Aorta (tissue), 5 donors: ENCODE results near the gene BUB1B. TPM values are rescaled to one million over a fixed set of nuclear protein-coding genes. Genes with fewer than 3 reads are reported as not detected.
"Not testable (repeated sequence)": the region's sequence is repeated elsewhere in the genome, so short reads cannot be mapped to it uniquely, and the experiment has no call there.

ENCODE experiments used
- ATAC-seq: fragments of 200-7000 bp; cut with Tn5 transposase; one replicate; pipeline ENCODE4 v1.9.1; 2022; ENCODE audit warnings: moderate library complexity; ENCODE audit not compliant: low FRiP score
- DNase-seq, 2 donors: peaks; one replicate each; pipeline ENCODE4 v3.0.0-alpha.2; 2020
- H3K27ac ChIP-seq, 2 donors: one replicate each; pipeline ENCODE4 v1.5.1; 2013; ENCODE audit warnings: low read length in 2 of 2, mild to moderate bottlenecking in 2 of 2, moderate library complexity in 2 of 2, control low read depth in 1 of 2, inconsistent platforms in 1 of 2, low read depth in 1 of 2
- H3K27me3 ChIP-seq, 2 donors: one replicate each; pipeline ENCODE4 v1.6.1; 2013; ENCODE audit warnings: control low read depth in 1 of 2, low read length in 1 of 2, mild to moderate bottlenecking in 1 of 2, moderate library complexity in 1 of 2; ENCODE audit not compliant: insufficient read depth in 2 of 2, control insufficient read depth in 1 of 2
- H3K36me3 ChIP-seq, 2 donors: one replicate each; pipeline ENCODE4 v1.6.1; 2013; ENCODE audit warnings: control low read depth in 1 of 2, low read length in 1 of 2, mild to moderate bottlenecking in 1 of 2; ENCODE audit not compliant: insufficient read depth in 2 of 2, control insufficient read depth in 1 of 2
- H3K4me1 ChIP-seq, 2 donors: one replicate each; pipeline ENCODE4 v1.6.1; 2013; ENCODE audit warnings: low read length in 2 of 2, control low read depth in 1 of 2, mild to moderate bottlenecking in 1 of 2, moderate library complexity in 1 of 2; ENCODE audit not compliant: insufficient read depth in 2 of 2, control insufficient read depth in 1 of 2
- H3K4me3 ChIP-seq, 2 donors: one replicate each; pipeline ENCODE4 v1.5.1; 2013; ENCODE audit warnings: low read length in 2 of 2, control low read depth in 1 of 2, mild to moderate bottlenecking in 1 of 2
- H3K9me3 ChIP-seq: one replicate; pipeline ENCODE4 v1.6.1; 2013; ENCODE audit warnings: mild to moderate bottlenecking, low read length; ENCODE audit not compliant: control insufficient read depth
- WGBS, 2 donors: extraction: QIAGEN DNeasy Blood & Tissue Kit; methylation state at CpG; one replicate each; pipeline ENCODE4 v1.1.7; 2013; 5-methylcytosine and 5-hydroxymethylcytosine counted together
- intact Hi-C, 2 donors: fragments of 100-400 bp; cut with DNase I; formaldehyde crosslinking; loops; one replicate each; pipeline versions ENCODE4 v1.14.2 to v1.15.0; 2022
- polyA plus RNA-seq, 2 donors: library from polyadenylated mRNA; stranded (reverse); fragments of 200-250 nt; gene quantifications; one replicate each; pipeline ENCODE4 v1.2.3, GENCODE V29; 2013
- total RNA-seq, 2 donors: library from RNA; stranded (reverse); fragmentation: NEBNext Ultra II Directional; extraction: Animal tissue kit (Norgen Biotek cat#: 25700); gene quantifications; one replicate each; pipeline ENCODE4 v1.2.1, GENCODE V29; 2021
- donor health status: healthy with polysubstance abuse.
- donor health status: Bipolar disorder and iron deficiency.
- donor health status: DM: no; HTN: no; CAD: no.
- donor health status: DM: no; HTN: no; CAD: no.
- donor health status: DM: yes; HTN: yes; CAD: no.

The BUB1B gene
- total and polyA plus RNA-seq, 4 donors: 0.51 to 5.0 (median 1.9) TPM

GRCh38 chr15:40121911-40122638 is 38.8 kb upstream of the BUB1B start:
- H3K4me1 ChIP-seq: peaks cover 0 to 1% of the 10 kb centered on the region in 2 donors
- H3K27me3 ChIP-seq: no peaks in the 10 kb centered on the region
- intact Hi-C loops: no loop called here
- H3K9me3 ChIP-seq: no peaks in the 10 kb centered on the region
- ATAC-seq (no peak), DNase-seq (no peak)
- 68 to 73% methylated on average over 6 of the region's 6 CpGs for WGBS, 2 donors
- no peak overlapping the region for H3K4me3 ChIP-seq
- H3K27ac ChIP-seq: no peak overlapping the region
- H3K36me3 ChIP-seq: no peaks in the 10 kb centered on the region

- intact Hi-C loops, H3K27me3 ChIP-seq, H3K4me1 ChIP-seq, H3K4me3 ChIP-seq, H3K9me3 ChIP-seq, DNase-seq, H3K36me3 ChIP-seq, ATAC-seq, H3K27ac ChIP-seq: not testable (repeated sequence)
- WGBS, 2 donors: 93 to 100% methylated on average over 1 of the region's 1 CpG
Measured at GRCh38 chr15:40122989-40123388, 37.9 kb upstream of the BUB1B start.

- WGBS, 2 donors: 90 to 93% methylated on average over 5 of the region's 5 CpGs
- H3K4me3 ChIP-seq, H3K27me3 ChIP-seq, DNase-seq, H3K27ac ChIP-seq, intact Hi-C loops, H3K36me3 ChIP-seq, ATAC-seq, H3K4me1 ChIP-seq, H3K9me3 ChIP-seq: not testable (repeated sequence)
Measured at GRCh38 chr15:40123863-40124262, 37.0 kb upstream of the BUB1B start.

GRCh38 chr15:40124333-40124732 is 36.5 kb upstream of the BUB1B start:
- H3K4me3 ChIP-seq, H3K36me3 ChIP-seq, H3K9me3 ChIP-seq, ATAC-seq, H3K4me1 ChIP-seq, H3K27me3 ChIP-seq, H3K27ac ChIP-seq, DNase-seq, intact Hi-C loops: not testable (repeated sequence)
- whole genome bisulfite sequencing, 2 donors: 81 to 85% methylated on average over 3 of the region's 3 CpGs

GRCh38 chr15:40124807-40125285 is 36.0 kb upstream of the BUB1B start:
- H3K36me3 ChIP-seq, H3K27ac ChIP-seq, H3K27me3 ChIP-seq, H3K4me3 ChIP-seq, DNase-seq, H3K9me3 ChIP-seq, H3K4me1 ChIP-seq, intact Hi-C loops: not testable (repeated sequence)
- 58 to 67% methylated on average over 4 to 5 of the region's 5 CpGs for WGBS, 2 donors
- ATAC-seq: peak; percentile 53

- H3K4me1 ChIP-seq: peaks cover 0 to 1% of the 10 kb centered on the region in 2 donors
- H3K27ac ChIP-seq: no peak overlapping the region
- H3K9me3 ChIP-seq: no peaks in the 10 kb centered on the region
- ATAC-seq (no peak), DNase-seq (no peak)
- no peak overlapping the region for H3K4me3 ChIP-seq
- no peaks in the 10 kb centered on the region for H3K36me3 ChIP-seq
- intact Hi-C loops: no loop called here
- 93 to 94% methylated on average over 7 of the region's 7 CpGs for WGBS, 2 donors
- H3K27me3 ChIP-seq: no peaks in the 10 kb centered on the region
Measured at GRCh38 chr15:40125950-40126349, 34.9 kb upstream of the BUB1B start.

- H3K36me3 ChIP-seq: no peaks in the 10 kb centered on the region
- no peaks in the 10 kb centered on the region for H3K4me1 ChIP-seq
- DNase-seq (no peak), ATAC-seq (no peak)
- no peak overlapping the region for H3K27ac ChIP-seq
- no peaks in the 10 kb centered on the region for H3K27me3 ChIP-seq
- intact Hi-C loops: no loop called here
- WGBS, 2 donors: 78 to 82% methylated on average over 27 of the region's 27 CpGs
- H3K9me3 ChIP-seq: no peaks in the 10 kb centered on the region
- H3K4me3 ChIP-seq: no peak overlapping the region
Measured at GRCh38 chr15:40128766-40129660, 31.9 kb upstream of the BUB1B start.

GRCh38 chr15:40130118-40130517 is 30.8 kb upstream of the BUB1B start:
- Histone ChIP-seq H3K9me3 (no peaks in the 10 kb centered on the region), H3K4me3 (no peak overlapping the region), H3K36me3 (no peaks in the 10 kb centered on the region), H3K27ac (no peak overlapping the region), H3K4me1 (no peaks in the 10 kb centered on the region), H3K27me3 (no peaks in the 10 kb centered on the region)
- DNase-seq (no peak), ATAC-seq (no peak)
- intact Hi-C loops: no loop called here
- 82 to 83% methylated on average over 5 of the region's 5 CpGs for WGBS, 2 donors
